ENCODE results near the gene SV2B. TPM values are rescaled to one million over a fixed set of nuclear protein-coding genes. Genes with fewer than 3 reads are reported as not detected.

The SV2B gene
- total RNA-seq, 2 donors from 2014 or later, result 6.5 to 8.8 TPM

GRCh38 chr15:91055548-91056331, 44.3 kb upstream of the SV2B start:
- no peaks in the 10 kb centered on the region for H3K9me3 ChIP-seq (ENCODE audit: control insufficient read depth, low read length)
- H3K27ac ChIP-seq (ENCODE audit: low read depth, low read length), result no peak overlapping the region
- peak; percentile 87 for TF ChIP-seq CTCF (conservative IDR thresholded peaks at IDR 0.05)
- peak; percentile 91 for DNase-seq
- WGBS, 2 experiments (ENCODE audit: insufficient coverage in 1 of 2, insufficient read length in 1 of 2), result 36 to 37% methylated on average over 10 to 11 of the region's 11 CpGs
- H3K36me3 ChIP-seq (ENCODE audit: control insufficient read depth, insufficient read depth, low read length), result no peaks in the 10 kb centered on the region
- Mint-ChIP-seq H3K27me3 (ENCODE audit: insufficient read depth) (peaks cover 55% of the 10 kb centered on the region), H3K4me1 (no peaks in the 10 kb centered on the region), H3K27ac (no peak overlapping the region), H3K4me3 (no peak overlapping the region), H3K36me3 (ENCODE audit: low read depth) (no peaks in the 10 kb centered on the region), H3K9me3 (peaks cover 2% of the 10 kb centered on the region)
- no peaks in the 10 kb centered on the region for H3K4me1 ChIP-seq (ENCODE audit: control insufficient read depth, insufficient read depth, low read length)
- no peak overlapping the region for H3K9ac ChIP-seq (ENCODE audit: extremely low read depth, low read length, poor library complexity, severe bottlenecking)
- H3K27me3 ChIP-seq (ENCODE audit: control insufficient read depth, insufficient read depth, low read length, poor library complexity, severe bottlenecking), result peaks cover 57% of the 10 kb centered on the region
- H3K4me3 ChIP-seq (ENCODE audit: low read length), result no peak overlapping the region

GRCh38 chr15:91061230-91061629, 38.8 kb upstream of the SV2B start:
- peaks cover 31% of the 10 kb centered on the region for H3K27me3 Mint-ChIP-seq (ENCODE audit: insufficient read depth)
- Histone ChIP-seq H3K27me3 (ENCODE audit: control insufficient read depth, insufficient read depth, low read length, poor library complexity, severe bottlenecking) (peaks cover 25% of the 10 kb centered on the region), H3K9ac (ENCODE audit: extremely low read depth, low read length, poor library complexity, severe bottlenecking) (no peak overlapping the region), H3K27ac (ENCODE audit: low read depth, low read length) (no peak overlapping the region), H3K36me3 (ENCODE audit: control insufficient read depth, insufficient read depth, low read length) (no peaks in the 10 kb centered on the region), H3K4me1 (ENCODE audit: control insufficient read depth, insufficient read depth, low read length) (no peaks in the 10 kb centered on the region), H3K9me3 (ENCODE audit: control insufficient read depth, low read length) (peaks cover 14% of the 10 kb centered on the region), H3K4me3 (ENCODE audit: low read length) (no peak overlapping the region)
- no peak for TF ChIP-seq CTCF (conservative IDR thresholded peaks at IDR 0.05)
- H3K4me3 Mint-ChIP-seq, result no peak overlapping the region
- no peaks in the 10 kb centered on the region for H3K4me1 Mint-ChIP-seq
- 83% methylated on average over 2 of the region's 2 CpGs; no CpG with 5 or more reads in 1 of the 2 experiments for WGBS, 2 experiments (ENCODE audit: insufficient coverage in 1 of 2, insufficient read length in 1 of 2)
- H3K9me3 Mint-ChIP-seq, result peaks cover 12% of the 10 kb centered on the region
- H3K36me3 Mint-ChIP-seq (ENCODE audit: low read depth), result no peaks in the 10 kb centered on the region
- no peak overlapping the region for H3K27ac Mint-ChIP-seq
- DNase-seq, result no peak

GRCh38 chr15:91061997-91062396, 38.1 kb upstream of the SV2B start:
- H3K9ac ChIP-seq (ENCODE audit: extremely low read depth, low read length, poor library complexity, severe bottlenecking), result no peak overlapping the region
- H3K27me3 ChIP-seq (ENCODE audit: control insufficient read depth, insufficient read depth, low read length, poor library complexity, severe bottlenecking), result peaks cover 17% of the 10 kb centered on the region
- no peak overlapping the region for H3K27ac ChIP-seq (ENCODE audit: low read depth, low read length)
- no peaks in the 10 kb centered on the region for H3K4me1 Mint-ChIP-seq
- no peak for DNase-seq
- H3K4me3 Mint-ChIP-seq, result no peak overlapping the region
- peaks cover 12% of the 10 kb centered on the region for H3K9me3 Mint-ChIP-seq
- H3K9me3 ChIP-seq (ENCODE audit: control insufficient read depth, low read length), result peaks cover 14% of the 10 kb centered on the region
- no peaks in the 10 kb centered on the region for H3K36me3 Mint-ChIP-seq (ENCODE audit: low read depth)
- no peak for TF ChIP-seq CTCF (conservative IDR thresholded peaks at IDR 0.05)
- H3K4me1 ChIP-seq (ENCODE audit: control insufficient read depth, insufficient read depth, low read length), result no peaks in the 10 kb centered on the region
- H3K27me3 Mint-ChIP-seq (ENCODE audit: insufficient read depth), result peaks cover 26% of the 10 kb centered on the region
- 80 to 86% methylated on average over 5 of the region's 5 CpGs for WGBS, 2 experiments (ENCODE audit: insufficient coverage in 1 of 2, insufficient read length in 1 of 2)
- H3K27ac Mint-ChIP-seq, result no peak overlapping the region
- H3K4me3 ChIP-seq (ENCODE audit: low read length), result no peak overlapping the region
- H3K36me3 ChIP-seq (ENCODE audit: control insufficient read depth, insufficient read depth, low read length), result no peaks in the 10 kb centered on the region
